NCI-H226 (cell line): ENCODE results near the gene UBAP2L.
"Not testable (repeated sequence)": the region's sequence is repeated elsewhere in the genome, so short reads cannot be mapped to it uniquely, and the experiment has no call there.

Experiments
- DNase-seq: peaks from one replicate; pipeline ENCODE4 v3.0.0-alpha.2; 2015

Gene UBAP2L

GRCh38 chr1:154241703-154242351 lies 21.1 kb downstream of the UBAP2L start:
- no peak for DNase-seq

GRCh38 chr1:154253671-154254070 lies 32.9 kb downstream of the UBAP2L start:
- no peak for DNase-seq

- no peak for DNase-seq
Measured at GRCh38 chr1:154256686-154257085, 35.9 kb downstream of the UBAP2L start.

- DNase-seq = no peak
Measured at GRCh38 chr1:154258784-154259183, 38.0 kb downstream of the UBAP2L start.

- no peak for DNase-seq
Measured at GRCh38 chr1:154260127-154260526, 39.4 kb downstream of the UBAP2L start.

- no peak for DNase-seq
Measured at GRCh38 chr1:154263465-154264332, 42.9 kb downstream of the UBAP2L start.

GRCh38 chr1:154264454-154264853 lies 43.7 kb downstream of the UBAP2L start:
- DNase-seq = no peak

- no peak for DNase-seq
Measured at GRCh38 chr1:154265586-154265985, 44.8 kb downstream of the UBAP2L start.

GRCh38 chr1:154270833-154271232 lies 50.1 kb downstream of the UBAP2L start:
- no peak for DNase-seq

GRCh38 chr1:154272217-154272998 lies 51.7 kb downstream of the UBAP2L start, which contains the start of gene HAX1:
Gene HAX1, plus strand, starts transcription at chr1:154272629. Its CDS starts 95 bp downstream, at chr1:154272724.
- DNase-seq = peak; percentile 97

GRCh38 chr1:154272999-154273563 lies 52.3 kb downstream of the UBAP2L start:
- DNase-seq = no peak

- DNase-seq = no peak
Measured at GRCh38 chr1:154276797-154277196, 56.0 kb downstream of the UBAP2L start.

GRCh38 chr1:154287591-154287990 lies 66.8 kb downstream of the UBAP2L start:
- not testable (repeated sequence) for DNase-seq

GRCh38 chr1:154288661-154289060 lies 67.9 kb downstream of the UBAP2L start:
- DNase-seq = no peak

- no peak for DNase-seq
Measured at GRCh38 chr1:154290921-154291320, 70.2 kb downstream of the UBAP2L start.

- no peak for DNase-seq
Measured at GRCh38 chr1:154295408-154296235, 74.9 kb downstream of the UBAP2L start.

GRCh38 chr1:154301582-154301981 lies 80.8 kb downstream of the UBAP2L start:
- no peak for DNase-seq

GRCh38 chr1:154304664-154305337 lies 84.0 kb downstream of the UBAP2L start:
- peak; percentile 33 for DNase-seq

GRCh38 chr1:154306151-154306550 lies 85.4 kb downstream of the UBAP2L start:
- no peak for DNase-seq

- not testable (repeated sequence) for DNase-seq
Measured at GRCh38 chr1:154307670-154308270, 87.0 kb downstream of the UBAP2L start.

- DNase-seq = not testable (repeated sequence)
Measured at GRCh38 chr1:154309136-154309535, 88.4 kb downstream of the UBAP2L start.
